Measurements from ENCODE around the gene ADM2. TPM values are rescaled to one million over a fixed set of nuclear protein-coding genes. Genes with fewer than 3 reads are reported as not detected.

The ADM2 gene
- total RNA-seq, 1 experiment from 2014 or later: 10.5 TPM

GRCh38 chr22:50436841-50437341, 44.5 kb upstream of the ADM2 start:
- DNase-seq: no peak
- H3K79me2 ChIP-seq (ENCODE audit: low read depth): no peaks in the 10 kb centered on the region
- H3K9me2 ChIP-seq (ENCODE audit: insufficient read depth): no peaks in the 10 kb centered on the region
- no peaks in the 10 kb centered on the region for H3K27me3 ChIP-seq (ENCODE audit: insufficient read depth, low read depth)
- TF ChIP-seq EZH2 (IDR thresholded peaks at IDR 0.05; ENCODE audit: low read depth): no peak
- TF ChIP-seq CTCF (conservative IDR thresholded peaks at IDR 0.05): no peak
- H3F3A ChIP-seq (ENCODE audit: insufficient read depth, low read depth): peaks cover 5% of the 10 kb centered on the region; the same call in 1 of the 2 replicates
- no TSS peak for BruUV-seq (replicated peaks)
- no peak overlapping the region for H3K4me2 ChIP-seq
- ChIA-PET CTCF (no interaction called here), POLR2A (ENCODE audit: unreplicated experiment) (no interaction called here)
- H2AFZ ChIP-seq: no peak overlapping the region
- H3K9me3 ChIP-seq (ENCODE audit: insufficient read depth, low read depth): no peaks in the 10 kb centered on the region
- intact Hi-C loops (cut with micrococcal nuclease; ENCODE audit: unreplicated experiment): no loop called here
- H3K4me3 ChIP-seq: no peak overlapping the region
- H3K27ac ChIP-seq: no peak overlapping the region
- peaks cover 13% of the 10 kb centered on the region for H4K20me1 ChIP-seq (ENCODE audit: insufficient read depth)
- no peaks in the 10 kb centered on the region for H3K4me1 ChIP-seq (replicated peaks; ENCODE audit: insufficient read depth)
- H3K36me3 ChIP-seq (ENCODE audit: low read depth): peaks cover 19% of the 10 kb centered on the region; the same call in 1 of the 2 replicates

- TF ChIP-seq CTCF (conservative IDR thresholded peaks at IDR 0.05) (no peak), EZH2 (IDR thresholded peaks at IDR 0.05; ENCODE audit: low read depth) (no peak)
- H3K27me3 ChIP-seq (ENCODE audit: insufficient read depth, low read depth): no peaks in the 10 kb centered on the region
- no peaks in the 10 kb centered on the region for H3K79me2 ChIP-seq (ENCODE audit: low read depth)
- no peaks in the 10 kb centered on the region for H3K9me2 ChIP-seq (ENCODE audit: insufficient read depth)
- BruUV-seq (replicated peaks): no TSS peak
- H4K20me1 ChIP-seq (ENCODE audit: insufficient read depth): peaks cover 15% of the 10 kb centered on the region
- H3F3A ChIP-seq (ENCODE audit: insufficient read depth, low read depth): peaks cover 11% of the 10 kb centered on the region; the same call in 1 of the 2 replicates
- CTCF ChIA-PET: interaction anchor here (0.6 kb wide), 1 partner anchor 60 kb away, joined by 4 read pairs; no protein-coding TSS in a partner anchor
- POLR2A ChIA-PET (ENCODE audit: unreplicated experiment): no interaction called here
- no peak overlapping the region for H3K4me3 ChIP-seq
- intact Hi-C loops (cut with micrococcal nuclease; ENCODE audit: unreplicated experiment): no loop called here
- no peak overlapping the region for H3K4me2 ChIP-seq
- peaks cover 19% of the 10 kb centered on the region; the same call in 1 of the 2 replicates for H3K36me3 ChIP-seq (ENCODE audit: low read depth)
- no peak overlapping the region for H2AFZ ChIP-seq
- no peak for DNase-seq
- no peaks in the 10 kb centered on the region for H3K9me3 ChIP-seq (ENCODE audit: insufficient read depth, low read depth)
- no peak overlapping the region for H3K27ac ChIP-seq
- H3K4me1 ChIP-seq (replicated peaks; ENCODE audit: insufficient read depth): no peaks in the 10 kb centered on the region
These were observed 43.6 kb upstream of the ADM2 start for GRCh38 chr22:50437511-50438304.

- TF ChIP-seq EZH2 (IDR thresholded peaks at IDR 0.05; ENCODE audit: low read depth): no peak
- TF ChIP-seq CTCF (conservative IDR thresholded peaks at IDR 0.05): no peak
- Histone ChIP-seq H2AFZ (no peak overlapping the region), H4K20me1 (ENCODE audit: insufficient read depth) (peaks cover 24% of the 10 kb centered on the region), H3K4me2 (no peak overlapping the region), H3F3A (ENCODE audit: insufficient read depth, low read depth) (peaks cover 19% of the 10 kb centered on the region; the same call in 1 of the 2 replicates), H3K79me2 (ENCODE audit: low read depth) (no peaks in the 10 kb centered on the region), H3K4me3 (no peak overlapping the region), H3K9me2 (ENCODE audit: insufficient read depth) (no peaks in the 10 kb centered on the region), H3K27me3 (ENCODE audit: insufficient read depth, low read depth) (no peaks in the 10 kb centered on the region), H3K4me1 (replicated peaks; ENCODE audit: insufficient read depth) (no peaks in the 10 kb centered on the region), H3K27ac (no peak overlapping the region), H3K9me3 (ENCODE audit: insufficient read depth, low read depth) (no peaks in the 10 kb centered on the region), H3K36me3 (ENCODE audit: low read depth) (peaks cover 19% of the 10 kb centered on the region; the same call in 1 of the 2 replicates)
- CTCF ChIA-PET: interaction anchor here (0.6 kb wide), 1 partner anchor 59 kb away, joined by 4 read pairs; no protein-coding TSS in a partner anchor
- no TSS peak for BruUV-seq (replicated peaks)
- DNase-seq: no peak
- POLR2A ChIA-PET (ENCODE audit: unreplicated experiment): no interaction called here
- intact Hi-C loops (cut with micrococcal nuclease; ENCODE audit: unreplicated experiment): no loop called here
These were observed 42.8 kb upstream of the ADM2 start for GRCh38 chr22:50438305-50439275.
